IPS DF 6.9 (cell line): ENCODE data around the gene KDSR.

Experiments
- DNase-seq: peaks from one replicate; pipeline ENCODE4 v3.0.0-alpha.2; 2013; ENCODE audit warnings: low read depth, low spot score
- H3K27ac ChIP-seq: one replicate; pipeline ENCODE4 v1.5.1; 2013; ENCODE audit warnings: low read length, control low read depth
- H3K27me3 ChIP-seq: 2 replicates; pipeline ENCODE4 v1.6.1; 2013; ENCODE audit warnings: mild to moderate bottlenecking, low read length; ENCODE audit not compliant: control insufficient read depth, insufficient read depth
- H3K36me3 ChIP-seq: 2 replicates; pipeline ENCODE4 v1.6.1; 2013; ENCODE audit warnings: low read length; ENCODE audit not compliant: control insufficient read depth, insufficient read depth
- H3K4me1 ChIP-seq: 2 replicates; pipeline ENCODE4 v1.6.1; 2013; ENCODE audit warnings: low read length; ENCODE audit not compliant: control insufficient read depth, insufficient read depth
- H3K4me3 ChIP-seq: 2 replicates; pipeline ENCODE4 v1.5.1; 2013; ENCODE audit warnings: mild to moderate bottlenecking, low read length
- H3K9me3 ChIP-seq: 2 replicates; pipeline ENCODE4 v1.6.1; 2013; ENCODE audit warnings: low read length, inconsistent platforms; ENCODE audit not compliant: control insufficient read depth, insufficient read depth
- WGBS: extraction: QIAGEN DNeasy Blood & Tissue Kit; methylation state at CpG from one replicate; pipeline ENCODE4 v1.1.7; 2013; ENCODE audit warnings: mixed read lengths, missing lambda C conversion rate; ENCODE audit not compliant: insufficient read length, insufficient coverage; 5-methylcytosine and 5-hydroxymethylcytosine counted together

Gene KDSR

DNA sequence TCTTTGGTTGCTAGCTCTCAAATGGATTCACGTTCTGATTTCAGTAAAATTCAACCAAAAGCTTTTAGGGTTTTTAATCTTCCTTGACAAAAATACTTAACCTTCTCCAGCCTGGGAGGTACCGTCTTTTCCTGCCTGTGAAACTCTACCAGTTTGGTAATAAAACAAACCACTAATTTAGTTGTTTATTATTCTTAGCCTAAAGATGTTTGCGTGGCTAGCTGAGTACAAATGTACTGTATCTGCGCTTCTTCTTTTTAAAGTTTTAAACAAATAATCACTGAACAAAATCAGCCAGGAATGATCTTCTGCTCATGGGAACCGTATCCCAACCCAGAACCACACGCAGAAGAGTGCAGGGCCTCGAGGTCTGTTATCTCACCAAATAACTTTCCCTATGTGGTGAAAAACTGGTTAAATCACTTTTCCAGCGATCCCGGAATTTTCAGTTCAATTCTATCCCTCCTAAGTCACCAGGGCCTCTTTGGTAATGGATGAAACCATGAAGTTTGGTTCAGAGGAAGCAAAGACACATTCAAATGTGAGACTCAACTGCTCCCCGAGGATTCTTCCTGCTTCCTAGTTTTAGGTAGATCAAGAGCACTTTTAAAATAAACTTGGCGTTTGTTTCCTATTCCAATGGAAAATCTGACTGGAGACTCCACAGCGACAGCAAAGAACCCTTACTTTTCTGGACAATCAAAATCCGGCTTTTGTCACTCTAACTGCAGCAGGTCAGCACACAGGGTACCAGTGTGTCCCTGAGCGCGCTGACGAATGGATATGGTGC, 83.5 kb downstream of the KDSR start:
- H3K9me3 ChIP-seq = no peaks in the 10 kb centered on the region
- H3K27me3 ChIP-seq = no peaks in the 10 kb centered on the region
- no peaks in the 10 kb centered on the region for H3K4me1 ChIP-seq
- DNase-seq = no peak
- H3K27ac ChIP-seq = no peak overlapping the region
- no peak overlapping the region for H3K4me3 ChIP-seq
- H3K36me3 ChIP-seq = no peaks in the 10 kb centered on the region
- no CpG with 5 or more reads among the region's 16 CpGs for WGBS

DNA sequence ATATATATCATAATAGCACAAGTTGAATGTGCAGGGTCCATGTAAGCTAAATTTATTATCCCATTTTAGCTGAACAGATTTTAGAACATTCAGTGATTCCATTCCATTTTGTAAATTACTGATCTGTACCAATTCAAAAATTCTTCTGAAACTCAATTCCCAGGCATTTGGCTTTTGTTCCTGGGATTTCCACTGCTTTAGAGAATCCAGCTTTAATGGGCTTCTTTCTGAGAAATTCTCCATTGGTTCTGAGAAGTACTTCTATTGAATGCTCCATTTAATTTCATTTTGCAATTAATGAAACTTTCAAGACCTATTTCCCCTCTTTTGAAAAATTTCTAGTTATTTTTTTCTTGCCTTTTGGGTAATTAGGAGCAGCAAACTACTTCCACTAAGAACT, 84.2 kb downstream of the KDSR start:
- Histone ChIP-seq H3K4me3 (no peak overlapping the region), H3K9me3 (no peaks in the 10 kb centered on the region), H3K27me3 (no peaks in the 10 kb centered on the region), H3K4me1 (no peaks in the 10 kb centered on the region), H3K36me3 (no peaks in the 10 kb centered on the region), H3K27ac (no peak overlapping the region)
- DNase-seq = no peak
